Caki2 (cell line): Measurements from ENCODE around the gene CEP20. TPM values are rescaled to one million over a fixed set of nuclear protein-coding genes. Genes with fewer than 3 reads are reported as not detected.

Experiments
- DNase-seq: peaks from one replicate; pipeline ENCODE4 v3.0.0-alpha.2; 2015; ENCODE audit warnings: low read depth
- in situ Hi-C: cut with HindIII; loops from 2 replicates; pipeline ENCODE4 v1.10.0; 2016; ENCODE audit warnings: low sequenced_read_pairs, low pct_unique_long_range_greater_than_20kb, mixed read lengths
- total RNA-seq: library from RNA; depleted of rRNA; stranded (reverse); fragments of >200 nt; shearing (Covaris generic); gene quantifications from 2 replicates; pipeline ENCODE4 v1.2.3, GENCODE V29; 2014; ENCODE audit warnings: low replicate concordance

The CEP20 gene
- total RNA-seq, 1 experiment from 2014 or later, result 130 TPM

DNA sequence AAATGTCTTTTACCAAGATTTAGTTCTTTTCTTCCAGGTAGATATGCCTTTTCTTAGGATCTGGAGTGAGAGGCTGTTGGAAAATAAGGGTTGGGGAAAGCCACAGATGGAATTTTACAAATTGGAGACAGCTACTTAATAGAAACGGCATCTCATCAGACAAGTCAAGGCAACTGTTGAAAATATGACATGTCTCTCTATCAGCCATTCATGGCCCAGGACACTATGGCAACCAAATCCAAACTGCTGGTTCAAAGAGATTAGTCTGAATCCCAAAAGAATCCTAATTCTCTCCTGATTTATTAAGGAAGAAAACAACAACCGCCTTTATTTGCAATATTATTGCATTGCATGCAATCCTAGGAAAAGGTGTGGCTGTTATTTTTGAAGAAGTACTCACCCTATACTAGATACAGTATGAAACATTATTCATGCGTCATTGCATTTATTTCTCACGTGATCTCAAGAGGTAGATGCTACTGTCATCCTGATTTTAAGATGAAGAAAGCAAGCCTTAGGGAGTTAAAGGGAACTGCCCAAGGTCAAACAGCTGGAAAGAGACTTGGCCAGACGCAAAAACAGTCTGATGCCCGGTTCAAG, 12.6 kb upstream of the CEP20 start:
- no peak for DNase-seq

DNA sequence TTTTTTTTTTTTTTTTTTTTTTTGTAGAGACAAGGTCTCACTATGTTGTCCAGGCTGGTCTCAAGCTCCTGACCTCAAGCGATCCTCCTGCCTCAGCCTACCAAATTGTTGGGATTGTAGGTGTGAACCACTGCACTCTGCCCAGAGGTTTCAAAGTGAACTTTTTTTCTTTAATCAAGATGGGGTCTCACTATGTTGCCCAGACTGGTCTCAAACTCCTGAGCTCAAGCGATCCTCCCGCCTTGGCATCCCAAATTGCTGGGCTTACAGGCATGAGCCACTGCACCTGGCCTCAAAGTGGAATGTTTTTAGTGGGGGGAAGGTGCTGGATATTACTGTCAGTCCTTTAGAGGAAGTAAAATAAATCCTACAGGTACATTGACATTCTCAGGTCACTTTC, 12.0 kb upstream of the CEP20 start:
- in situ Hi-C loops, result no loop called here
- DNase-seq, result no peak

More for the DNA sequence above, 12.6 kb upstream of the CEP20 start:
- in situ Hi-C loops, result no loop called here

DNA sequence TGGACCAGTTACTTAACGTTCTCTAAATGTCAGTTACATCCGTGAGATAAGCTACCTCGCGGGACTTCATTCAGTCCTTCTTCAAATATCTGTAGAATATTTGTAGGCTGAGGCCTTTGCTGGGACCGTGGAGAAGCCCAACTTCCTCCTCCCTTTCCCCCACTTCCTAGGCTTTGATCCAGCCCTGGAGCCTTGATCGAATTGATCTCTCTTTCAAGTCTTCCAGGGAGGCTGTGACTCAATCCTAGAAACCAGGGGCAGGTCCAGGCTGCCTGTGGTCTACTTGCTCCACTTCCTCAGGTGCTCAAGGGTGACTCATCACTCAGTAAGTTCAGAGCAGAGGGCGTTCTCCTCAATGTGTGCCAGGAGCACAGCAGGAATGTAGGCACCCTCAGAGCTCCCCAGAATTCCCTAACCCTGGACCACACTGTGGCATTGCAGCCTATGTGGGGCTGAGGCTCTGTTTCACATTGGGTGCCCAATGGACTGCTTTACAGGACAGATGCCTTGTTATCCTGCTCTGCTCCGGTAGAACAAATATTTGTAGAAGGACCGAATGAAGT, 11.2 kb upstream of the CEP20 start:
- in situ Hi-C loops, result no loop called here
- peak; percentile 86 for DNase-seq

DNA sequence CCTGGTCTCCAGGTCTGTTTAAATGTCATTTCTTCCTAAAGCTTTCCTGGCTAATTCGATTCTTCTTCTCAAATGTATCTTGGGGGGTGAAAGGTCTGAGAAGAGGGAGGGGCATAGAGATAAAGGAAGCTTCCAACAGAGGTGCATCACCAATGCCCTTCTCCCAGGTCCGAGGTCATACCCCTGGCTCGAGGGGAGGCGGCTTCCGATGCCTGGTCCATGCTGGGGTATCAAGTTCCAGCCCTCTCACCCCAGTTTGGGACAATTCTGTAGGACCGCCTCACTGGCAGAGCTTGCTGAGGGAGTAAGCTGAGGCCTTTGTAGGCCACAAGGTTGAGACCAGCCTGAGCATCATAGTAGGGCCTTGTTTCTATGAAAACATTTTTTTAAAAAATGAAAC, 10.3 kb upstream of the CEP20 start:
- in situ Hi-C loops, result no loop called here
- DNase-seq, result no peak

DNA sequence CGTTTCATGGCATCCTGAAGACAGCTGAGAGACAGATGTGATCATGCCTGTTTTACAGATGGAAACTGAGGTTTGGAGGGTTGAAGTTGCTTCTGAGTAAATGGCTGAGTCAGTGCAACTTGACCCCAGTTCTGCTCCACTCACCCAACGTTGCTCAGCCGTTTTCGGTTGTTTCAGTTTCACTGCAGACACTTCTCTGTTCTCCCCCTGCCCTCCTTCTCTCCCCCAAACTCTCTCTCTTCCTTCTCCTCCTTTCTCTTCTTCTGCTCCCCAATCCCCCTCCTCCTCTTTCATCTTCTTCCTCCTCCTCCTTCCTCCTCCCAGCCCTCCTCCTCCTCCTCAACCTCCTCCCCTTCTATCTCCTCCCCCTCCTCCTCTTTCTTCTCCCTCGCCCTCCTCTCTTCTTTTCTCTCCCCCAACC, 9.4 kb upstream of the CEP20 start:
- in situ Hi-C loops, result no loop called here
- DNase-seq, result no peak

DNA sequence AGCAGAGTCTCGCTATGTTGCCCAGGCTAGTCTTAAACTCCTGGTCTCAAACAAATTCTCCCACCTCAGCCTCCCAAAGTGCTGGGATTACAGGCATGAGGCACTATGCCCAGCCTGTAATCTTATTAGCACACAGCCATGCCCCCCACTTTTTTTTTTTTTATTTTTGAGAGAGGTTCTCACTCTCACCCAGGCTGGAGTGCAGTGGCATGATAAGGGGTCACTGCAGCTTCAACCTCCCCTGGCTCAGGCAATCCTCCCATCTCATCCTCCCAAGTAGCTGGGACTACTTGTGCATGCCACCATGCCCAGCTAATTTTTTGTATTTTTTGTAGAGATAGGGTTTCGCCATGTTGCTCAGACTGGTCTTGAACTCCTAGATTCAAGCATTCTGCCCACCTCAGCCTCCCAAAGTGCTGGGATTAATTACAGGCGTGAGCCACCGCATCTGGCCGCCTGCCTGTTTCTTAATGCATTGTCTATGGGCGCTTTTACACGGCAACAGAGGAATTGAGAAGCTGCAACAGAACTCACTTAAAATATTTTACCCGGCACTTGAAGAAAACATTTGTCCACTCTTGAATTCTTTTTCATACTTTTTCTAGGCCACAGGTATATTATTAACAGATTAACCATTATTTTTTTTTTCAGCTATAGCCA, 8.8 kb upstream of the CEP20 start:
- in situ Hi-C loops, result no loop called here
- DNase-seq, result no peak

DNA sequence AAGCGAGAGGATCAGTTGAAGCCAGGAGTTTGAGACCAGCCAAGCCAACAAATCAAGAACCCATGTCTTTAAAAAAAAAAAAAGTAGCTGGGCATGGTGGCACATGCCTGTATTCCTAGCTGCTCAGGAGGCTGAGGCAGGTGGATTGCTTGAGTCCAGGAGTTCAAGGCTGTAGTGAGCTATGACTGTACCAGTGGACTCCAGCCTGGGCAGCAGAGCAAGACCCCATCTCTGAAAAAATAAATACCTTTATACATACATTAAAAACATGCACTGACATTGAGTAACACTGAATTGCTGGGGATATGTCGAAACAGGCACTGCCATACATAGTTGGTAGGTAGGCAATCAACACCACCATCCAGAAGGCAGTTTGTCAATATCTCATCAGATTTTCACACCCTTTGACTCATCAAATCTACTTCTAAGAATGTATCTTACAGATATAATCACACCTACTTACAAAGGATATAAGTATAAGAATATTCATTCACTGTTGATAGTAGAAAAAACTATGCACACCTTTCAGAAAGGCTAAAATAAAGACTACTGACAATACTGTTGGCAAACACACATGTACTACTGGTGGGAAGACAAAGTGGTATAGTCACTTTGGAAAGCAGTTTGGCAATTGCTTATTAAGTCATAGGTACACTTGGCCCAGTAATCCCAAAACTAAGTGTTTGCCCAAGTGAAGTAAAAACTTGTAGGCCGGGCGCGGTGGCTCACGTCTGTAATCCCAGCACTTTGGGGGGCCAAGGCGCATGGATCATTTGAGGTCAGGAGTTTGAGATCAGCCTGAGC, 6.4 kb upstream of the CEP20 start:
- in situ Hi-C loops, result no loop called here

DNA sequence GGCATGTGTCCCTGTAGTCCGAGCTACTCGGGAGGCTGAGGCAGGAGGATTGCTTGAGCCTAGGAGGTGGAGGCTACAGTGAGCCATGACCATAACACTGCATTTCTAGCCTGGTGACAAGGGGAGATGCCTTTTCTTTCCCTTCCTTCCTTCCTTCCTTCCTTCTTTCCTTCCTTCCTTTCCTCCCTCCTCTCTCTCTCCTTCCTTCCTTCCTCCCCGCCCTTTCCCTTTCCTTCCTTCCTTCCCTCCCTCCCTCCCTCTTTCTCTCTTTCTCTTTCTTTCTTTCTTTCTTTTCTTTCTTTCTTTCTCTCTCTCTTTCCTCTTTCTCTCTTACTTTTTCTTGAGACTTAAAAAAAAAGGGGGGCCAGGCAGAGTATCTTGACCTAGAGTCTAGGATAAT, 3.1 kb upstream of the CEP20 start:
- in situ Hi-C loops, result no loop called here
- no peak for DNase-seq

More for the DNA sequence above, 6.4 kb upstream of the CEP20 start:
- no peak for DNase-seq

DNA sequence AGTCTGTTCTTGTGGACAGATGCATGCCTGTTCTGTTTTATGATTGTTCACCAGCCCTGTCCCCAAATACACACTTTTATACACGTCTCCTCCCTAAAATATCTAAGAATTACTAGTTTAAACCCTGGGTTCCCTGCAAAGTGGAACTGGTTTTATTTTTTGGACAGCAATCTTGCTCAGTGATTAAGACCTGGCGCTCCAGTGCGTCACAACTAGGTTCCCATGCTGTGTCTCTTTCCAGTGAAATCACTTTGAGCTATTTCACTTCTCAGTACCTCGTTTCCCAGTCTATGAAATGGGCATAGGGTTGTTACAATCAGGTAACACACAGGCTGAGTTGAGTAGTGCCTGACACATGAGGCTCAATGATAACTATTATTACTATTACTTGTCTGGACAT, 1.1 kb downstream of the CEP20 start:
- in situ Hi-C loops, result no loop called here
- DNase-seq, result no peak

DNA sequence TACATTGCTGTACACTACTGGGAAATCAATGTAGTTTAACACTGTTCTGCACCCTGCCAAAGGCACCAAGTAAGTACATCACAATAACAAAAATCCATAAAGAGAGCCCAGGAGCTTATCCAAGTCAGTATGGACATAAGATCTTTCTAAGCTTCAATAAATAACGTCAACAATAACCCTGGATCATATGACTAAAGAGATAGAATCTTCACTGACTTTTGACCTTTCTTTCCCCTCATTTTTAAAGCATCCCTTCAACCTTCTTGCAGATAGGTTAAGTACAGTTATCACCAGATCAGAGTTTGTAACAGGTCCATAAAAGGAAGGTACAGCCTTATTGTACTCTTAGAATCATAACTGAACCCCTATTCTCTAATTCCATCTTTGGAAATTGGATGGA, 2.3 kb downstream of the CEP20 start:
- no peak for DNase-seq
- in situ Hi-C loops, result no loop called here

DNA sequence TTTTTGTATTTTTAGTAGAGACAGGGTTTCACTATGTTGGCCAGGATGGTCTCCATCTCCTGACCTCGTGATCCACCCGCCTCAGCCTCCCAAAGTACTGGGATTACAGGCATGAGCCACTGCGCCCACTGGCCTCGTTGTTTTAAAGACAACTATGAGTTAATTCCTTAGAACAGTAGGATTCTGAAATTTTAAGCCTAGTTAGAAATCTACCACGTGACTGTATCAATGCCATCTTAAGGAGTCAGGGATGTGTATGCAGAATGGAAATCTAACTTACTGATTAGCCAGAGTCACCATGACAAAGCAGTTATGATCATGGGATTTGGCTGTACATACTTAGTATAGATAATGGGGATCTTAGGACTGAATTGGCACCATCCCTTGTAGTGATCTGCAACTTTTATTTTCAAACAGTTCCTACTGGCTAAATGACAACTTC, 2.8 kb downstream of the CEP20 start:
- peak; percentile 63 for DNase-seq
- in situ Hi-C loops, result no loop called here

DNA sequence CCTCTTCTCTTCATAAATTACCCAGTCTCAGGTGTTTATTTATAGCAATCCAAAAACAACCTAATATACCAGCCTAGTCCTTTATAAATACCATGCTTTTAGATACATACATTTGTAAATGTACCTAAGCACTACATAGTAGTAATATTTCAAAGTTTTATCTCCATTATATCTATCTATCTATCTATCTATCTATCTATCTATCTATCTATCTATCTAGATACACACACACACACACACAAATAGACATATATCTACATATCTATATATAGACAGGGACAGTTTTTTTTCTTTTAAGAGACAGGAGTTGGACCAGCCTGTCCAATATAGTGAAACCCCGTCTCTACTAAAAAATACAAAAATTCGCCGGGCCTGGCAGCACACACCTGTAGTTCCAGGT, 5.8 kb downstream of the CEP20 start:
- in situ Hi-C loops, result no loop called here

DNA sequence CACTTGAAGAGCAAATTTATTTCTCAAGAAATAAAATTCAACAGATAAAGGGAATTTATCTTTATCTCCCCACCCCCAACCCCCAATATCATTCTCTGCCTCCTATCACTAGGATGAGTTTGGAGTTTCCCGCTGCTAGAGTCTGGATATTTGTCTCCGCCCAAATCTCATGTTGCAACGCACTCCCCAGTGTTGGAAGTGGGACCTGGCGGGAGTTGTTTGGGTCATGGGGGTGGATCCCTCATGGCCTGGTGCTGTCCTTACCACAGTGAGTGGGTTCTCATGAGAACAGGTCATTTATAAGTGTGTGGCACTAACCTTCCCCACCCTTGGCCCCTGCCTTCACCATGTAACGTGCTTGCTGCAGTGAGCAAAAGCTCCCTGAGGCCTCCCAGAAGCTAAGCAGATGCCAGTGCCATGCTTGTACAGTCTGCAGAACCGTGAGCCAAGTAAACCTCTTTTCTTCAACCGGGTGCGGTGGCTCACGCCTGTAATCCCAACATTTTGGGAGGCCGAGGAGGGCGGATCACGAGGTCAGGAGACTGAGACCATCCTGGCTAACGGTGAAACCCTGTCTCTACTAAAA, 6.5 kb downstream of the CEP20 start:
- no peak for DNase-seq
- in situ Hi-C loops, result no loop called here

More for the DNA sequence above, 5.8 kb downstream of the CEP20 start:
- no peak for DNase-seq

DNA sequence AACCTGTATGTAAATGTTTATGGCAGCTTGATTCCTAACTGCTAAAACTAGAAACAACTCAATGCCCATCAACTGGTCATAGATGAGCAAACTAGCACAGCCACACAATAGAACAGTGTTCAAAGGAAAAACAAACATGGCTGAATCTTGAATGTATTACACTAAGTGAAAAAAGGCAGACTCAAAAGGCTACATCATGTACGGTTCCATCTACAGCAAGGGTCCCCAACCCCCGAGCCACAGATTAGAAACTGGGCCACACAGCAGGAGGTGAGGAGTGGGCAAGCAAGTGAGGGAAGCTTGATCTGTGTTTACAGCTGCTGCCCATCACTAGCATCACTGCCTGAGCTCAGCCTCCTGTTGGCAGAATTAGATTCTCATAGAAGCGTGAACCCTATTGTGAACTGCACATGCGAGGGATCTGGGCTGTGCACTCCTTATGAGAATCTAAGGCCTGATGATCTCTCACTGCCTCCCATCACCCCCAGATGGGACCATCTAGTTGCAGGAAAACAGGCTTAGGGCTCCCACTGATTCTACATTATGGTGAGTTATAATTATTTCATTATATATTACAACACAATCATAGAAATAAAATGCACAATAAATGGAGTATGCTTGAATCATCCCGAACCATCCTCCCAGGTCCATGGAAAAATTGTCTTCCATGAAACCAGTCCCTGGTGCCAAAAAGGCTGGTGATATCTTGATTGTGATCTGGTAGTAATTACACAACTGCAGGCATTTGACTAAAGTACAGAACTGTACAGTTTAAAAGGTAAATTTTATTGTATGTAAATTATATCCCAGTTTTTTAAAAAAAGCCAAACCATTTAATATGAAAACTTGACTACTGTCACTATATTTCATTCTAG, 7.7 kb downstream of the CEP20 start:
- in situ Hi-C loops, result no loop called here
- no peak for DNase-seq

DNA sequence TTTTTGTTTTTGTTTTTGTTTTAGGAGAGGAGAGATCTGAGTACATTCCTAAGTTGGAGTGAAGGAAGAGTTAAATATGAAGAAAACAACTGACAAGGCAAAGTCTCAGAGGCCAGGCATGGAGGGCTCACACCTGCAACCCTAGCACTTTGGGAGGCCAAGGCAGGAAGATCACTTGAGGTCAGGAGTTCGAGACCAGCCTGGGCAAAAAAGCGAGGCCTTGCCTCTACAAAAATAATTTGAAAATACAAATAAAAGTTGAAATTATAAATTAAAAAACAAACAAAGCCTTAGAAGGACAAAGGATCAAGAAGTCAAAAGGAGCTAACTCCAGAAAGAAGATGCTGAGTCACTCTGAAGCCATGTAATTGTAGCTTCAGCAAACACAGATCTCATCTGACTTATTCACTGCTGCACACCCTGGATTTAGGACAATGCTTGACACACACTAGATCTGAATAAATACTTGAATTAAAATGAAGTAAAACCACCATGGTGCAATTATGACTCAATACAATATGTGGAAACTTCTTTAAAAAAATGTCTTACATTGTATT, 9.1 kb downstream of the CEP20 start:
- peak; percentile 71 for DNase-seq
- in situ Hi-C loops, result no loop called here

DNA sequence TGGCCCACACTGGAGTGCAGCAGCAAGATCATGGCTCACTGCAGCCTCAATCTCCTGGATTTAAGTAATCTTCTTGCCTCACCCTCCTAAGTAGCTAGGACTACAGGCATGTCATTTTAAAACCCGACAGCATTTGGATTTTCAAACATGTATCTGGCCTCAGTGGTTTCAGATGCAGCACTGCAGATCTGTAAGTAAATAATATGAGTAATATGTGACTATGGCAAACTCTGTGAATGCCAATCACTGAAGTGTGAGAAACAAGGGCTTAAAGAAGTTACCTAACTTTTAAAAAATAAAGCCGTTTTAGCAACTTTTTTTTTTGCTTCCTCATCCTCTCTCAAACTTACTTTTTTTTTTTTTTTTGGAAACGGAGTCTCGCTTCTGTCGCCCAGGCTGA, 11.9 kb downstream of the CEP20 start:
- DNase-seq, result peak; percentile 67
- in situ Hi-C loops, result no loop called here

DNA sequence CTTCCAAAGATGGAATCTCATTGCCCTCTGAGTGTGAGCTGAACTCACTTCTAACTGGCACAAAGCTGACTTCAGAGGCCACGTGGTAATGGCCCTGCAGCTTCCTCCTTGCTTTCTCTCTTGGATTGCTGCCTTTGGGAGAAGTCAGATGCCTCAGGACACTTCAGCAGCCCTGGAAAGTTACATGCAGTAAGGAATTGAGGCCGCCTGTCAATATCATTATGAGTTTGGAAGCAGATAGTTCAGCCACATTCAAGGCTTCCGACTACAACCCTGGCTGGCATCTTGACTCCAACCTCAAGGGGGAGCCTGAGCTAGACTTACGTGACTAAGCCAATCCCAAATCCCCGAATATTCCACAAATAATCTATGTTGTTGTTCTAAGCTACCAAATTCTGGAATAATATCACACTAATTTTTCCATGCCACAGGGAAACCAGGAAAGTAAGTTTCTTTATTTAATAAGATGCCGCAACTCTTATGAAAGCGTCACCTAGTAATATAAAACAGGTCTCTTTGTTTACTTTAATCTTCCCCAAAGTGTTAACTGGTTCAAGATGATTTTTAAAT, 13.6 kb downstream of the CEP20 start:
- in situ Hi-C loops, result no loop called here
- DNase-seq, result peak; percentile 70
